ENCODE results near the gene ADM5. TPM values are rescaled to one million over a fixed set of nuclear protein-coding genes. Genes with fewer than 3 reads are reported as not detected.

Gene ADM5, protein sequence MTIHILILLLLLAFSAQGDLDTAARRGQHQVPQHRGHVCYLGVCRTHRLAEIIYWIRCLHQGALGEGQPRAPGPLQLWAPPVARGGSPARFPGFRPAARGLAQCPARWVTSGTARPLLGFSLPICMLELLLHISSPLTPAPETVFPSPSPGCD
- 2.1 TPM for total RNA-seq
- long read RNA-seq, partial matches to known transcripts: 0 of 2 reads
- long read RNA-seq, other reads (novel, unspliced or antisense): 0 of 2 reads

DNA sequence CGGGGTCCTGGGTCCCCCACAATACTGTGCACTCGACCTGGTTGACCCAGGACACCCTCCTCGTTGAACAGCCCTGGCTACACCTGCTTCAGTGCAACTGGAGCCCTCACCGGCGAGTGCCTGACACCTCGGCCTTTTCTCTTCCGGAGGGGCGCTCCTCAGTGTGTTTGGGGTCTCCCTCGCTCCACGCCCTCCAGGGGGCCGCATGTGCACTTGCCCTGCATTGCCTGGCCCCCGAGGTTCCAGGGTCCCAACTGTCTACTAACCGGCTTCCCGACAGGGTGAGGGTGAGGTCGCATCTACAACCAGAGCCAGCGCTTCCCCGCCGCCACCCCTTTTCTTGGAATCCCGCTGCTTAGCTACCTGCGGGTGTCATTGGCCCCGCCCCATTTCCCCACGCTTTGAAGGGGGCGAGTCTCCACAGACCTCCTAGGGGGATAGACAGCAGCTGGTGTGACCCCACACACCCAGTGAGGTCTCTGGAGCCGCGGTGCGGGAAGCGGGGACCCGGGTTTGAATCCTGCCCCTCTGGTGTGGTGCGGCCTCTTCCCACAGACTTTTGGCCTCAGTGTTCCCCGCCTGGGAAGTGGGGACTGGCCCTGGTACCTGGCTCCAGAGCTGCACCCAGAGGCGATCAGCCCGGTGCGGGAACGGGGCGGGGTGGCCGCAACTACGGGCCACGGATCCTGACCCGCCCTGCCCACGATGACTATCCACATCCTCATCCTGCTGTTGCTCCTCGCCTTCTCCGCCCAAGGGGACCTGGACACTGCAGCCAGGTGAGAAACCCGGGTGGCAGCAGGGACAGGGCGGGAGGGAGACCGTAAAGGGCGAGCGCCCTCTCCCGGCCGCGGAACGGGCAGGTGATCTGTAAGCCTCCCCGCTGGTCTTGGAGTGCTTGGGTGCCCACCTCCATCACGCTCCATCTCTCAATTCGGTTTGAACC, at the start of gene ADM5:
Gene ADM5 (plus strand): TSS at position 462 of the 946 bp plus-strand sequence. CDS start 244 bp downstream, at position 706.
- Histone ChIP-seq H3K27ac (peak within 1 kb of the TSS; percentile 61), H3K9me3 (no peaks in the 10 kb centered on the region), H3K27me3 (ENCODE audit: low read depth) (peaks cover 26% of the 10 kb centered on the region), H3K36me3 (peaks cover 38% of the 10 kb centered on the region), H3K4me3 (peak within 1 kb of the TSS; percentile 63), H3K4me1 (peaks cover 28% of the 10 kb centered on the region)
- intact Hi-C loops (cut with DNase I): no loop called here
- TF ChIP-seq, protein P1, sequence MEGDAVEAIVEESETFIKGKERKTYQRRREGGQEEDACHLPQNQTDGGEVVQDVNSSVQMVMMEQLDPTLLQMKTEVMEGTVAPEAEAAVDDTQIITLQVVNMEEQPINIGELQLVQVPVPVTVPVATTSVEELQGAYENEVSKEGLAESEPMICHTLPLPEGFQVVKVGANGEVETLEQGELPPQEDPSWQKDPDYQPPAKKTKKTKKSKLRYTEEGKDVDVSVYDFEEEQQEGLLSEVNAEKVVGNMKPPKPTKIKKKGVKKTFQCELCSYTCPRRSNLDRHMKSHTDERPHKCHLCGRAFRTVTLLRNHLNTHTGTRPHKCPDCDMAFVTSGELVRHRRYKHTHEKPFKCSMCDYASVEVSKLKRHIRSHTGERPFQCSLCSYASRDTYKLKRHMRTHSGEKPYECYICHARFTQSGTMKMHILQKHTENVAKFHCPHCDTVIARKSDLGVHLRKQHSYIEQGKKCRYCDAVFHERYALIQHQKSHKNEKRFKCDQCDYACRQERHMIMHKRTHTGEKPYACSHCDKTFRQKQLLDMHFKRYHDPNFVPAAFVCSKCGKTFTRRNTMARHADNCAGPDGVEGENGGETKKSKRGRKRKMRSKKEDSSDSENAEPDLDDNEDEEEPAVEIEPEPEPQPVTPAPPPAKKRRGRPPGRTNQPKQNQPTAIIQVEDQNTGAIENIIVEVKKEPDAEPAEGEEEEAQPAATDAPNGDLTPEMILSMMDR (IDR thresholded peaks at IDR 0.05): peak; percentile 56
- ATAC-seq (peak; percentile 69 to 71), DNase-seq (peak; percentile 69)

DNA sequence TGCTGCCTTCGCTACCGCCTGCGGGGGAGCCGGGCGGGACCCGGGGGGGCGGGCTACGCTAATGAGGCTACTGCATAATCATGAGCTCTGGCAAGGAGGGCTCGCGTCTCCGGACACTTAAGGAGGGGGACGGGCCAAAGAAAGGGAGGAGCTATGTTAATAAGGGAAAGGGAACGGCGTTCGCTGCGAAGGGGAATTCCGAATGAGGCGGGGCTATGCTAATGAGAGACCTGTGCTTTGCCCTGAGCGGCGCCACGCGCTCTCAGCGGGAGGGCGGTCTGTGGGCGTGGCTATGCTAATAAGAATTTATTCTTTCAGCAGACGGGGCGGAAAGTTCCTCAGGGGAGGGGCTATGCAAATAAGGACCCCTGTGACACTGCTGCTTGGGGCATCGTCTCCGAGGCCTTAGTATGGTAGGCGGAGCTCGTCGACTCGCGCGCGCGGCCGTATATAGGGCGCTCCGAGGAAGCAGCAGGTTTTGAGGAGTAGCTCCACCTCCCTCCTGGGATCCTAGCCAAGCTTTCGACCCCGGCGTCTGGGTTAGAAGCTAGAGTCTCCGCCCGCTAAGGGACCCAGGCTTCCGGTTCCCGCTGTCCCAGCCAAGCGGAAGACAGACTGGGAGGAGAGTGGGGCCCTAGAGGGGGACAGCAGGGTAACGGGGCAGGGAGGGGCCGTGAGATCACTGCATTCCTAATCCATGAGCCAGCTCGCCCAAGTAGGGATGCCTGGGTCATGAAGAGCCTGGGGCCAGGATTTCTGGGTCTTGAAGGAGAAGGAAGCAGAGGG, 49.1 kb upstream of the ADM5 start, which contains the start of gene RRAS:
Gene RRAS (minus strand): TSS at position 31 of the 786 bp plus-strand sequence. CDS start 45 bp downstream, outside the sequence.
- ATAC-seq (peak; percentile 79 to 86), DNase-seq (peak; percentile 100)
- TF ChIP-seq, protein P1 (IDR thresholded peaks at IDR 0.05): no peak
- H3K4me3 ChIP-seq: peak within 1 kb of the TSS; percentile 94
- H3K4me1 ChIP-seq: peaks cover 62% of the 10 kb centered on the region
- intact Hi-C loops (cut with DNase I): no loop called here
- no peaks in the 10 kb centered on the region for H3K9me3 ChIP-seq
- H3K27ac ChIP-seq: peak within 1 kb of the TSS; percentile 99
- H3K27me3 ChIP-seq (ENCODE audit: low read depth): no peaks in the 10 kb centered on the region
- H3K36me3 ChIP-seq: peaks cover 17% of the 10 kb centered on the region

DNA sequence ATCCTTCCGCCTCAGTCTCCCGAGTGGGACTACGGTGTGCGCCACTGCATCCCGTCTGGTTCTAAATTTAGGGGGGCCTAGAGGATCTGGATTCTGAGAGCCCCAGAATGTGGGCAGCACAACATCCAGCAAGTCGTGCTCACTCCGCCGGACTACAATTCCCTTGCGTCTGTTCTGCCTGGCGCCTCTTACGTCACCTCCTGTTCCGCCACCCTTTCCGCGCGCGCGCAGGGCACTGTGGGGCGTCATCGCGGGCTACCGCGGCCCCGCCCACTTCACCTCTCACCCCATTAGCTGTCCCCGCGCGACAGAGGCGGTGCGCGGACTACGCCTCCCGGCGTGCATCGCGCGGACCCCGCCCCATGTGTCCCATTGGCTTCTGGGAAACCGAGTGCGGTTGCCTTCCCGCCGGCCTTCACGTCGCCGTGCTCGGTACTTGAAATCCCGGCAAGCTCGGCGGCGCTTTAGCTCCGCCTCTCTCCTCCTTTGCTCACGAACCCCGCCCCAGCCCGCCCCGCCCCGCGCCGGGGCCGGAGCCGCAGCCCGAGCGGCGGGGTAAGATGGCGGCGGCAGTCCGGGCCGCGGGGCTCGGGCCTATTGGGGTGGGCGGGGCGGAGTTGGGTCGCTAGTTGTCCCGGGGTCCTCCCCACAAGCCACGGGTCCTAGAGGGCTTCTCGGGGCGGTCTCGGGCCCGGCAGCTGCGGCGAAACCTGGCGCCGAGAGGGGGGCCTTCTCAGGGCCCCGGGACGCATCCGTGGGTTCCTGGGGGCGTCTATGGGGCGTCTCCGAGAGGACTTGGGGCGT, 47.5 kb upstream of the ADM5 start, which contains the start of gene SCAF1:
Gene SCAF1 (plus strand): TSS at position 522 of the 804 bp plus-strand sequence. CDS start 2,818 bp downstream, outside the sequence.
- peaks cover 19% of the 10 kb centered on the region for H3K36me3 ChIP-seq
- peak; percentile 84 to 92 for ATAC-seq
- peaks cover 46% of the 10 kb centered on the region for H3K4me1 ChIP-seq
- TF ChIP-seq, protein P1 (IDR thresholded peaks at IDR 0.05): no peak
- no peaks in the 10 kb centered on the region for H3K27me3 ChIP-seq (ENCODE audit: low read depth)
- peak within 1 kb of the TSS; percentile 94 for H3K4me3 ChIP-seq
- intact Hi-C loops (cut with DNase I): no loop called here
- H3K9me3 ChIP-seq: no peaks in the 10 kb centered on the region
- peak within 1 kb of the TSS; percentile 99 for H3K27ac ChIP-seq
- peak; percentile 100 for DNase-seq

DNA sequence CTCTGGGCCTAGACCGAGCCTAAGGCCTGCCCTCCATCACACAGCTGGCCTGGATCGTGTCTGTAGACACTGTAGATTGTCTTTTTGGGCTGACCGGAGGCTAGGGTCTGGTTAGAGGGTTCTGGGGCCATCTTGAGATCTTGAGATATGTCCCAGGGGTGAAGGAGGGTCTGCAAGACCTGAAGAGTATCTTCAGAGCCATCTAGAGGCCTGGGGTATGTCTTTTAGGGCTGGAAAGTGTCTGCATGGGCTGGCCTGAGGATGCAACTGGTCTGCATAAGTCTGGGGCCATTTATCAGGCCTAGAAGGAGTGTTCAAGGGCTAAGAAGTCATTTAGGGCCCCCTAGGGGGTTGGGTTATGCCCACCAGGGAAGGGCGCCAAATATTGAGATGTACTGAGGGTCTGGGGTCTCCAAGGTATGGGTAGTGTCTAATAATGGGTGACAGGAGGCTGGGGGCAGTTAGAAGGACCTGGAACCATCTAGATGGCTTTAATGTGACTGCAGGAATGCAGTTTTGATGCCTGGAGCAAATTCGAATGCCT, 46.8 kb upstream of the ADM5 start:
- H3K4me3 ChIP-seq: peak overlapping the region; percentile 94
- H3K27me3 ChIP-seq (ENCODE audit: low read depth): no peaks in the 10 kb centered on the region
- intact Hi-C loops (cut with DNase I): no loop called here
- peak overlapping the region; percentile 99 for H3K27ac ChIP-seq
- H3K36me3 ChIP-seq: peaks cover 26% of the 10 kb centered on the region
- no peak for ATAC-seq
- H3K4me1 ChIP-seq: peaks cover 44% of the 10 kb centered on the region
- H3K9me3 ChIP-seq: no peaks in the 10 kb centered on the region
- TF ChIP-seq, protein P1 (IDR thresholded peaks at IDR 0.05): no peak
- DNase-seq: no peak
